Measurements from ENCODE around the gene CACNA1H.

CACNA1H gene

GRCh38 chr16:1140582-1141162, 12.2 kb upstream of the CACNA1H start:
- H3K4me3 ChIP-seq (ENCODE audit: low read length): no peak overlapping the region
- no peak for DNase-seq (ENCODE audit: low read depth)
- TF ChIP-seq CTCF (conservative IDR thresholded peaks at IDR 0.05; ENCODE audit: low read depth, low read length): no peak

- no peak for DNase-seq (ENCODE audit: low read depth)
- no peak for TF ChIP-seq CTCF (conservative IDR thresholded peaks at IDR 0.05; ENCODE audit: low read depth, low read length)
- H3K4me3 ChIP-seq (ENCODE audit: low read length): no peak overlapping the region
These were observed 11.7 kb upstream of the CACNA1H start for GRCh38 chr16:1141191-1141590.

- TF ChIP-seq CTCF (conservative IDR thresholded peaks at IDR 0.05; ENCODE audit: low read depth, low read length): no peak
- no peak overlapping the region for H3K4me3 ChIP-seq (ENCODE audit: low read length)
- no peak for DNase-seq (ENCODE audit: low read depth)
These were observed 11.2 kb upstream of the CACNA1H start for GRCh38 chr16:1141716-1142115.

- no peak for TF ChIP-seq CTCF (conservative IDR thresholded peaks at IDR 0.05; ENCODE audit: low read depth, low read length)
- H3K4me3 ChIP-seq (ENCODE audit: low read length): no peak overlapping the region
- no peak for DNase-seq (ENCODE audit: low read depth)
These were observed 10.0 kb upstream of the CACNA1H start for GRCh38 chr16:1142911-1143310.

GRCh38 chr16:1143761-1144450, 9.0 kb upstream of the CACNA1H start:
- TF ChIP-seq CTCF (conservative IDR thresholded peaks at IDR 0.05; ENCODE audit: low read depth, low read length): no peak
- H3K4me3 ChIP-seq (ENCODE audit: low read length): no peak overlapping the region
- no peak for DNase-seq (ENCODE audit: low read depth)

GRCh38 chr16:1144476-1145382, 8.2 kb upstream of the CACNA1H start:
- H3K4me3 ChIP-seq (ENCODE audit: low read length): no peak overlapping the region
- no peak for TF ChIP-seq CTCF (conservative IDR thresholded peaks at IDR 0.05; ENCODE audit: low read depth, low read length)
- DNase-seq (ENCODE audit: low read depth): no peak
